ENCODE data around the gene TSPAN1.
"Not testable (repeated sequence)": the region's sequence is repeated elsewhere in the genome, so short reads cannot be mapped to it uniquely, and the experiment has no call there.

TSPAN1 gene

GRCh38 chr1:46220808-46221207 lies 45.9 kb downstream of the TSPAN1 start:
- DNase-seq = no peak

- DNase-seq = no peak
Observed at GRCh38 chr1:46221749-46222148, 46.9 kb downstream of the TSPAN1 start.

- DNase-seq = not testable (repeated sequence)
Observed at GRCh38 chr1:46223055-46223454, 48.2 kb downstream of the TSPAN1 start.

- DNase-seq = peak; percentile 75
Observed at GRCh38 chr1:46223472-46223943, 48.6 kb downstream of the TSPAN1 start.

GRCh38 chr1:46224966-46225365 lies 50.1 kb downstream of the TSPAN1 start:
- DNase-seq = no peak

- DNase-seq = not testable (repeated sequence)
Observed at GRCh38 chr1:46231231-46231630, 56.3 kb downstream of the TSPAN1 start.
